ES-I3 (cell line): ENCODE data around the gene SLC35F3.

Experiments used
- H3K36me3 ChIP-seq: 2 replicates; pipeline ENCODE4 v1.6.1; 2013; ENCODE audit warnings: mild to moderate bottlenecking, low read length, control low read depth, moderate library complexity; ENCODE audit not compliant: insufficient read depth
- H3K4me1 ChIP-seq: 2 replicates; pipeline ENCODE4 v1.6.1; 2013; ENCODE audit warnings: mild to moderate bottlenecking, control low read depth, low read length; ENCODE audit not compliant: insufficient read depth
- H3K9ac ChIP-seq: 2 replicates; pipeline ENCODE4 v1.6.1; 2013; ENCODE audit warnings: low read depth, mild to moderate bottlenecking, low read length, moderate library complexity
- H3K9me3 ChIP-seq: 2 replicates; pipeline ENCODE4 v1.6.1; 2013; ENCODE audit warnings: mild to moderate bottlenecking, low read length, moderate library complexity; ENCODE audit not compliant: control insufficient read depth, insufficient read depth

Gene SLC35F3

DNA sequence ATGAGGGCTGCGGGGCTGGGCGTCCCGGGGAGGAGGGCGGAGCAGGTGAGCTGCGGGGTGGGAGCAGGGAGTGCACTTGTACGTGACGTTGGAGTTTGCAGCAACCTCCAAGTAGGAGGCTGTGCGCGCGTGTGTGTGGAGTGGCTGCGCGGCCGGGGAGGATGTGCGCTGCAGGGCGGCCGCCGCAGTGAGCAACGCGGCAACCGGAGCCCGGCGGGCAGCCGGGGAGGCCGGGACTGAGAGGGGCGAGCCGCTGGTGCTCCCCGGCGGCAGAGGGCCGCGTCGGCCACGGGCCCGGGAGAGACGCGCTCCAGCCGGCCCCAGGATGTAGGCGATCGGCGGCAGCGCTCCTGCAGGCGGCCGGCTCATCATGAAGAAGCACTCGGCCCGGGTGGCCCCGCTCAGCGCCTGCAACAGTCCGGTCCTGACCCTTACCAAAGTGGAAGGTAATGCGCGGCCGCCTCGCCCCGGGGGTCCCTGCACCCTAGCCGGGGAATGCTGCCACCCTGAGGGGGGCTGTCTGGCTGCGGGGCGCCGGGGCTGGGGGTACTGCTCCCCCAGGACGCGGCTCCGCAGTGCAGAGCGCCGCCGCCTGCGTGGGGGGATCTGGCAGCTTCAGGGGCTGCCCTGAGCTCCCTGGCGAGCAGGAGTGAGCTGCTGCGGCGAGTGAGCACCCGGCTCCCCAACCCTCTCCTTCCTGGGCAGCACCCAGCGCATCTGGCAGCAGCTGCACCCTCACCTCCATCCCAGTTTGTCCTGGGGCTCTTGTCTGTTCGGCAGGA, 309.8 kb downstream of the SLC35F3 start:
- H3K9me3 ChIP-seq = no peaks in the 10 kb centered on the region; the same call in 1 of the 2 replicates
- H3K4me1 ChIP-seq = peaks cover 12% of the 10 kb centered on the region; the same call in 1 of the 2 replicates
- H3K9ac ChIP-seq = peak overlapping the region; percentile 79; the same call in 1 of the 2 replicates
- H3K36me3 ChIP-seq = no peaks in the 10 kb centered on the region

DNA sequence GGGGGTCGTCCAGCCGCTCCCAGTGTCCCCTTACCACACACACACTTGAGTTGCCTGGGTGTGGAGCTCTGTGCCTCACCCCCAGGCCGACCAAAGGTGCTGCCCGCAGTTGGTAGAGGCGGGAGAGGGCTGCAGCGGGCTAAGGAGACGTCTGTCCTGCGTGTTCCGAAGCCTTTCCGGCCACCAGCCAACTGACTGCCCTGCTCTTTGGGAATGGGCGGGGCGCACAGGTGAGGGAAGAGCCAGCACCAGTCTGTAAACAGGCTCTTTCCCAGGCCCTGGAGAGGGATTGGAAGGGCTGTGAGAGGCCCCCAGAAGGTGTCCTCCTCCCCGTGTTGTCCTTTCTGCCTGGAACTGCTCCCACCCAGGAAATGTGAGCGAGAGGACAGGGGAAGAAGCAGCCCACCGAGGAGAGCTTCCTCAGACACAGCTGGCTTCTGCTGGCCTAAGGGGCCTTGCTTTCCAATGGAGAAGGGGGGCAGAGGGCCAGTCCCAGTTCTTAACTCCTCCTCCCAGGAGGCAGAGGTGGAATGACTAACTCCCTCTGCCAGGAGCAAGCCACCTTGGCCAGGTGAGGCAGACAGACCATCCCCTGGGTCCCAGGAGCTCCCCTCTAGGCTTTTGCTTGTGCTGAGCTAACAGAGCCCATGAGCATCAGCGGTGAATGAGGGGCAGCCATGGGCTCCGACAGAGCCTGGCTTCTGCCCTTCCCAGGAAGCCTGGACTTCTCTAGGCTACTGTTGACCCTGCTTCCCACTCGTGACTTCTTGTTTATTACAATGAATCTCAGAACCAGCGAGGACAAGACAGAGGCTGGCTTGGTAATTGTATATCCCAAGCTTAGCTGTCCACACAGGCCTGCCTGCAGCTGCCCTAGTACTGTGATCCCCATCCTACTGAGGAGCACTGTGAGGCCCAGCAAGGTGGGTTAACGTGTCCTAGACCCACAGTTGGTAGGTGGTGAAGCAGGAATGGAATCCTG, 310.7 kb downstream of the SLC35F3 start:
- Histone ChIP-seq H3K4me1 (peaks cover 12% of the 10 kb centered on the region; the same call in 1 of the 2 replicates), H3K36me3 (no peaks in the 10 kb centered on the region), H3K9ac (peak overlapping the region; percentile 79; the same call in 1 of the 2 replicates), H3K9me3 (no peaks in the 10 kb centered on the region)

DNA sequence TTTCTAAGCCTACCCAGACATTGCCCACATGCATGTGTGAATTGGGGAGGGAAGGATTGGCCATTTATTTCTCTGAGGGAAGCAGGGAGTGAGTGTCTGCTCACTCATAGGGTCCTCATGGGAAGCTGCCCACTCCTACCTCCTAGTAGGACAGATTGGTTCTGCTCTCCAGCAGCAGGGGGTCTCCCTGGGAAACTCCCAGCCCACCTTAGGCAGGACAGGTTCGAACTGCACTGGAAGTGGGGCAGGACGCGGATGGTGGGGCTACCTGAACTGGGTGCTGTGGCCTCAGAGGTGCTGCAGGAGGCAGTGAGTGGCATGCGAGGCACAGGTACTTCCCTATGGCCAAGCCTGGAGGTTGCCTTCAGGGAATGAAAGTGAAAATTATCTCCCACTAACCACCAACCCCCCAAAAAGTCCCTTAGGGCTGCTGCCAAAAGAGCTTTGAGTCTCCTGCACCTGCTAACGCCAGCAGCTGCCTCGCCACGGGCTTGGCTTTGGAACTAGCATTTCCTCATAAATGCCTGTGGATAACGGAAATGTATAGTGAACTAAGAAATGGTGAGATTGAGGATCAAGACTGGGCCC, 311.7 kb downstream of the SLC35F3 start:
- no peaks in the 10 kb centered on the region for H3K36me3 ChIP-seq
- no peaks in the 10 kb centered on the region for H3K9me3 ChIP-seq
- no peak overlapping the region for H3K9ac ChIP-seq
- peaks cover 12% of the 10 kb centered on the region; the same call in 1 of the 2 replicates for H3K4me1 ChIP-seq

DNA sequence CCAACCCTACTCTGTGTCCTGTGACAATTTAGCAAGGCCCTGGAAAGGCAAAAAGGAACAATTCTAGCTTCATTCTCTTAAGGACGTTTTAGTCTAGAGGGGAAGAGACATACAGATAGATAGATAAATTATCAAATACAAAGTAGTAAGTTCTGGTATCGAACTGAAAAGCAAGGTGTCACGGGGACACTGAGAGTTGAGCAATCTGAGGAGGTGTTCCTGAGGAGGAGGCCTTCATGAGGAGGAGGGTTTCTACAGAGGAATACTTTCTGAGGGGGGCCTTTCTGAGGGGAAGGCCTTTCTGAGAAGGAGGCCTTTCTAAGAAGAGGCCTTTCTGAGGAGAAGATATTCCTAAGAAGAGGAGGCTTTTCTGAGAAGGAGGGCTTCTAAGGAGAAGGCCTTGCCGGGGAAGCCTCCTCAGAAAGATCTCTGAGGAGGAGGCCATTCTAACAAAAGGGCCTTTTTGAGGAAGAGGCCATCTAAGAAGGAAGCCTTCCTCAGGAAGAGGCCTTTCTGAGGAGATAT, 312.9 kb downstream of the SLC35F3 start:
- H3K4me1 ChIP-seq = peaks cover 12% of the 10 kb centered on the region; the same call in 1 of the 2 replicates

DNA sequence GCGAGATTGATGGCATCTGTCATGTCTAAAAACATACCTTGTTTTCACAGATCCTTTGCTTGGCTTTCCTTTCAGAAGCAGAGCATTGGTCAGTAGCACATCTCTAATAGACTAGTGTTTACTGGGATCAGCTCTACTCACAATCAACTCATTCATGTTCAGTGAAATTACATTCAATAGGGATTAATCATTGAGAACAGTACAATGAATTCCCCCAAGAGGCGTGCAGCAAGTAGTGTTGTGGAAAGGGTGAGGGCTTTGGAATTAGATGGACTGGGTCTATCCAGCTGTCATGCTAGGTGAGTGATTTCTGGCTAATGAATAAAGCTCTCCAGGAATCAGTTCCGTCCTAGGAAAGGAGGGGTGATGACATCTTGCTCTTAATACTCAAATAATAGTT, 313.6 kb downstream of the SLC35F3 start:
- H3K9me3 ChIP-seq = no peaks in the 10 kb centered on the region
- no peak overlapping the region for H3K9ac ChIP-seq
- H3K4me1 ChIP-seq = peaks cover 9% of the 10 kb centered on the region; the same call in 1 of the 2 replicates
- no peaks in the 10 kb centered on the region for H3K36me3 ChIP-seq

More for the DNA sequence above, 312.9 kb downstream of the SLC35F3 start:
- no peak overlapping the region for H3K9ac ChIP-seq
- H3K36me3 ChIP-seq = no peaks in the 10 kb centered on the region
- no peaks in the 10 kb centered on the region for H3K9me3 ChIP-seq

DNA sequence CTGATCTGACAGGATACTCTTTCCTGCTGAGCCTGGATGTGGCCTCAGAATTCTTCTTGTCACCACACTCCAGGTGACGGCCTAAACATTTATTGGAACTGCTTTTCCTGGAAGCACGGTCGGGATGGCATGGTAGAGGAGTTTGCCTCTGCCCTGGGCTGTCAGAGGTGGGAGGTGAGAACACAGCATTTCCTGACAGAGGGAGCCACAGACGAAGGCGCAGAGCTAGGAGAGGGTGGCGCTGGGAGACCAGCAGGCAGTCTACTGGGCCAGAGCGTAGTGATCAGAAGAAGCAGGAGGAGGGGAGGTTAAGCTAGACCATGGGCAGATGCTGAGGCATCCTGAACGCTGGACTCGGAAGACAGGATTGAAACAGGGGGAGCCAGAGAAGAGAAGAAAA, 315.2 kb downstream of the SLC35F3 start:
- no peaks in the 10 kb centered on the region for H3K9me3 ChIP-seq
- no peak overlapping the region for H3K9ac ChIP-seq
- H3K4me1 ChIP-seq = 0 out of 2 replicates have a peak, but pooled peaks cover 4% of the 10 kb centered on the region
- no peaks in the 10 kb centered on the region for H3K36me3 ChIP-seq

DNA sequence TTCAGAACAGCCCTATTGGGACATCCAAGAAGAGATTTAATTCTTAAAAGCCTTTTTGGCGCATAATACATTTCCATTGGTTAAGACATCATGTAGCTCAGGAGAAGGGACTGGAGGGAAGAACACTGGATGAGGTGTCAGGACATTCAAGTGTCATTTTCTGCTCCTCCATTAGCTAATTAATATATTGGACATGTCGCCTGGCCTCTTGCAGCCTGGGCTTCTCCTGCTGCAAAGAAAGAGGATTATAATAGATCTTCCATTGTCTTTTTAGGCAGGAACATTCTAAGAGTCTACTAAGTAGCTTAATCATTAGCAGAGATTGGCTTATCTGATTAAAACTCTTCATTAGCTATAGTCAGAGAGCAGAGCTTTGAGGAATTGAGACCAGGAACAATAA, 317.1 kb downstream of the SLC35F3 start:
- Histone ChIP-seq H3K4me1 (peaks cover 13% of the 10 kb centered on the region), H3K9me3 (no peaks in the 10 kb centered on the region), H3K9ac (no peak overlapping the region), H3K36me3 (no peaks in the 10 kb centered on the region)

DNA sequence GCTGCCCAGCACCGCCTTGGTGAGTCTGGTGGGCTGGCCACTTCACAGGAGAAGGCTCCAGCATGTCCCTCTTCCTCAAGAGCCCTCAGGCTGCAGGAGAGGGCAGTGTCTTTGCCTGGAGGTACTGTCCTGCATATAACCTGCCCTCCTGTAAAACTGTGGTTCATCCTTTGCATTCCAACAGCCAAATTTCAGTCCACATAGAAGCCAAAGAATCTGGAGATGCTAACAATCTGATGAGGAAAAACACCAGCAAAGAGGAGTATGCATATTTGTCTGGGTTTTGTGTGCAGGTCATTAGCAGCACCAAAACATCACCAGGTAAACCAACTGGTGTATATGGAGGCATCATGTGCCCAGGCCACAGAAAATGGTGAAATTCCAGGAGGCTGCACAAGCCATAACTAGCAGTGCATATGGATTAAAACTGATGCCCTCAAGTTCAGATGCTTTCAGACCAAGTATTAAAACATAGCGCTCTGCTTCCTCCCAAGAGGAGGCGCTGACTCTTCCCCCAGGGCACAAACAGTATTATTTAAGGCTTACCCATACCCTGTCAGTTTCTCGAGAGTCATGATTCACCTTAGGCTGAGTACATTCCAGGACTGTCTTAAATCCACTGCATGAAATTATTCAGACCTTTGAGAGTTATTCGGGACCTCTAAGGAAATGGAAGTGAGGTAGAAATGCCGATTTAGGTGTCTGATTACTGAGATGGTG, 318.2 kb downstream of the SLC35F3 start:
- Histone ChIP-seq H3K9ac (no peak overlapping the region), H3K9me3 (no peaks in the 10 kb centered on the region), H3K36me3 (no peaks in the 10 kb centered on the region), H3K4me1 (peaks cover 18% of the 10 kb centered on the region)

DNA sequence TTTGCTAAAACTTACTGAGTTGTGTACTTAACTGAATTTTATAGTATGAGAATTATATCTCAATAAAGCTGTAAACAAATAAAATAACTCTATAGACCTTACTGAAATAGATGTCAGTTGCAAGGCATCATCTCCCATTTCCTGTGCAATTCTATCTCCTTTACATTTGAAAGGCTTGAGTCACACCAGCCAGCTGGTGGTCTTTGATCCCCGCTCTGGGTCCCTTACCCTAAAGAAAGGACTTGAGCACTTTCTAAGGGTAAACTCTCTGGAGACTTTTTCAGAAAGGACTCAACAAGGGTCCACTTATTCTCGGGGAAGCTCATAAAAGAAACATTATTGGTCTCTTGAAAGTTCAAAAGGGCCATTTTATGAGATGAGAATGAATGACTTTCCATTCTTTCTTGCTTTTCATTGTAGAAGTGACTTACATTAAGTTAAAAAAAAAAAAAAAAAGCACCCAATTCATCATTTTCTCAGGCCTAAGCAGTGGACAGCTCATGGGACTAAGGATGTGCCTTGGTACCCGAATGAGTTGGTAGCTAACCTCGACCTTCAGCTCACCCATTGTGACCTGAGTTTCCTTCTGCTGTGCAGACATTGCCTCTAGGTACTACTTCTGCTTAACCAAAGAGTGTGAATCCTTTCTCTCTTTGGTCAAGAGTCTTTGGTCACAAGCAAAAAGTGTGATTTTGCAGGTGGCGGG, 321.8 kb downstream of the SLC35F3 start:
- H3K4me1 ChIP-seq = peaks cover 23% of the 10 kb centered on the region
- H3K9me3 ChIP-seq = no peaks in the 10 kb centered on the region
- H3K9ac ChIP-seq = no peak overlapping the region
- no peaks in the 10 kb centered on the region for H3K36me3 ChIP-seq

DNA sequence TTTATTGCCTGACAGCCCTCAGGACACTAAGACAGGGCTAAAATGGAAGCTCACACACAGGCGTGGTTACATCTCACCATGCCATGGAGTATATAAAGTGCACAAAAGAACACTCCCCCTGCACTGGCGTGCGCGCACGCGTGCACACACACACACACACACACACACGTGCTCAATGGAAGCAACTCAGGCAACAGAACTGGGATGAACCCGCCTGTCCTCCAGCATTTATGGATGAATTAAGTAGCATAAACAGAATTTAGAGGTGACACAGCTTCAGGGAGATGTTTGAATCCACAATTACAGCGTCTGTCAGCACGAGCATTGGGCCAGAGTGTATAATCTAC, 322.3 kb downstream of the SLC35F3 start:
- Histone ChIP-seq H3K9ac (no peak overlapping the region), H3K4me1 (peaks cover 23% of the 10 kb centered on the region), H3K9me3 (no peaks in the 10 kb centered on the region), H3K36me3 (no peaks in the 10 kb centered on the region)

DNA sequence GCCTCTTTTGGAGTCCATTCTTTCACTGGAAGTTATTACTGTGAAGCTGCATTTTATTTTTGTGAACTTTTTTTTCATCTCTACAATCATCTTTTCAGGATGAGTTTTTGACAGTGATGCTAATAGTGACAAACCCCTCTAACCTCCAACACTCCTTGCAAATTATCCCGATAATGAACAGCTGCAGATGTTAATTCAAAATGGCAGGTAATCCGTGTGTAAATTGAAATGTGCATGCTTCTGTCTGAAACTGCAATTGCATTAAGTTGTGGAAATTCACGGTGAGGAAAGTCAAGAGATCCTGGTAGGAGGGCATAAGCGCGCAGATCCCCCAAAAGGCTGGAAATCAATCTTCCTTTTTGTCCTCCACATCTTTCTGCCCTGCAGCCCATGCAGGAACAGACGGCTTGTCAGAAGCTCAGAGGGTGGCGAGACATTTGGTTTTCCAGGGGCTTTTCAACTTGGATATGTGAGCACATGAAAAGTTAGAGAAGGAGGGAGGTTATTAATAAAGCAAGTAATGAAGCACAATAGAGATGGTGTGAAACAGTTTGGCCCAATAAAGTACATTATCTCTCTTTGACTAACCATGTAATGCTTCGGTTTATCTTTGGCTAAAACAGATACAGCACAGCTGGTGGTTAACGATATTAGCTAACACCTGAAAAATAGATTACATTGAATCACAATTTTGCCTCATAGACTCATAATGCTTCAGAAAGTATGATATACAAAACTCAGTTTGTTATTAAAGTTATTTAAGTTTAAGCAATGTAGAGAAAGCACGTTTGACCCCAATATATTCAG, 325.3 kb downstream of the SLC35F3 start:
- H3K9ac ChIP-seq = no peak overlapping the region
- peaks cover 23% of the 10 kb centered on the region for H3K4me1 ChIP-seq
- no peaks in the 10 kb centered on the region for H3K36me3 ChIP-seq
- H3K9me3 ChIP-seq = no peaks in the 10 kb centered on the region

DNA sequence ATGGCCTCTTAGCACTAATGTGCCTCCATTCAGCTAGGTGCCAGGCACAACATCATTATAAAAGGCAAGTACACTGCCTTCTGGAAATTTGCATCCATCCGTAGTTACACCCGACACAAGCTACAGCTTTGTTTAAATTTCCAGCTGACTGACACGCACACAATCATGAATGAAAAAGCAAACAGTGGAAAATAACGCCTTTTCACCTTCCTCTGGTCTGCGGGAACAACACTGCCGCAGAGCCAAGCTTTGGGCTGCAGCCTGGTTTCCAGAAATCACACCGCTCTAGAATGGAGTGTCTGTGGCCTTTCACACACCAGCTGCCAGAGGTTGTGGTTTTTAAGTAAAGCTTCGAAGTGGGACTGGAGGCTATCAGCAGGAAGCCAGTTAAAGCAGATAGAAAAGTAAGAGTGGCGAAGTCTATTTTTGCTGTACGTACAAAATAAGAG, 326.0 kb downstream of the SLC35F3 start:
- Histone ChIP-seq H3K4me1 (peaks cover 21% of the 10 kb centered on the region), H3K9ac (no peak overlapping the region), H3K9me3 (no peaks in the 10 kb centered on the region), H3K36me3 (no peaks in the 10 kb centered on the region)
